DOHH2 (cell line): ENCODE results near the gene SMC4.

Experiments
- H3F3A ChIP-seq: fragments of 200-600 bp; sonication (generic), shearing (Covaris generic); 2 replicates; pipeline ENCODE4 v1.6.0; 2016; ENCODE audit warnings: antibody characterized with exemption, mild to moderate bottlenecking; ENCODE audit not compliant: control insufficient read depth, insufficient read depth
- H3K27ac ChIP-seq: fragments of 200-600 bp; sonication (generic); 2 replicates; pipeline ENCODE4 v1.5.1; 2014; ENCODE audit warnings: low read depth, mild to moderate bottlenecking, low read length, moderate library complexity
- H3K27me3 ChIP-seq: fragments of 200-600 bp; sonication (generic); 2 replicates; pipeline ENCODE4 v1.6.1; 2014; ENCODE audit warnings: mild to moderate bottlenecking, low read length, mixed read lengths; ENCODE audit not compliant: control insufficient read depth
- H3K36me3 ChIP-seq: fragments of 200-600 bp; sonication (generic); 2 replicates; pipeline ENCODE4 v1.6.1; 2014; ENCODE audit warnings: mild to moderate bottlenecking, low read length, moderate library complexity, mixed read lengths; ENCODE audit not compliant: control insufficient read depth
- H3K4me1 ChIP-seq: fragments of 200-600 bp; sonication (generic); 2 replicates; pipeline ENCODE4 v1.6.1; 2014; ENCODE audit warnings: mild to moderate bottlenecking, low read length, mixed read lengths; ENCODE audit not compliant: control insufficient read depth
- H3K4me2 ChIP-seq: fragments of 200-600 bp; sonication (generic); 2 replicates; pipeline ENCODE4 v1.6.0; 2014; ENCODE audit warnings: mild to moderate bottlenecking, low read length, moderate library complexity
- H3K4me3 ChIP-seq: fragments of 200-600 bp; sonication (generic); 2 replicates; pipeline ENCODE4 v1.5.1; 2014; ENCODE audit warnings: mild to moderate bottlenecking, low read length, mixed read lengths
- H3K79me2 ChIP-seq: fragments of 200-600 bp; sonication (generic); 2 replicates; pipeline ENCODE4 v1.6.1; 2014; ENCODE audit warnings: mild to moderate bottlenecking, low read length, mixed read lengths; ENCODE audit not compliant: control insufficient read depth
- H3K9me2 ChIP-seq: fragments of 200-600 bp; sonication (generic); replicated peaks from 2 replicates; pipeline ENCODE4 v1.6.1; 2014; ENCODE audit warnings: mild to moderate bottlenecking, low read length, mixed read lengths; ENCODE audit not compliant: control insufficient read depth
- H3K9me3 ChIP-seq: fragments of 200-600 bp; sonication (generic); 2 replicates; pipeline ENCODE4 v1.6.1; 2014; ENCODE audit warnings: antibody characterized with exemption, low read length, mixed read lengths; ENCODE audit not compliant: control insufficient read depth, insufficient read depth
- H4K20me1 ChIP-seq: fragments of 200-600 bp; sonication (generic); 2 replicates; pipeline ENCODE4 v1.6.0; 2014; ENCODE audit warnings: low read depth, mild to moderate bottlenecking, antibody characterized with exemption, low read length, moderate library complexity; ENCODE audit not compliant: control insufficient read depth, insufficient read depth
- EZH2phosphoT487 ChIP-seq: fragments of 200-600 bp; sonication (generic); IDR thresholded peaks from 2 replicates; pipeline ENCODE4 v1.6.1; 2017; ENCODE audit warnings: borderline replicate concordance, mild to moderate bottlenecking, antibody characterized with exemption, low read length, moderate library complexity, mixed read lengths
- TF ChIP-seq, protein P1 (sequence below): fragments of 200-600 bp; sonication (generic); IDR thresholded peaks from one replicate; pipeline ENCODE4 v1.5.1; 2014; ENCODE audit warnings: antibody characterized with exemption, mild to moderate bottlenecking, low read depth, low read length; ENCODE audit not compliant: poor library complexity, severe bottlenecking

SMC4 gene

DNA sequence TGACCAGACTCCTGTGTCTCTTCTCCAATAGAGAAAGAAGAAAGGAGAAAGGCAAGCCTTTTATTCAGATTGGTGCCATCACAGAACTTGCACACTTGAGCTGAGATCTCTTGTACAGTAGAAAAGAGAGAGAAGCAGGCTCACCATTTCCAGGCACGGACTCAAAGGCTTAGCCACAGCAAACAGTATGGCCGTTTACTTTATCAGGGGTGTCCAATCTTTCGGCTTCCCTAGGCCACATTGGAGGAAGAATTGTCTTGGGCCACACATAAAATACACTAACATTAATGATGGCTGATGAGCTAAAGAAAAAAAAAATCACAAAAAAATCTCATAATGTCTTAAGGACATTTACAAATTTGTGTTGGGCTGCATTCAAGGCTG is 5.4 kb upstream of the SMC4 start:
- H3K4me1 ChIP-seq = peaks cover 44% of the 10 kb centered on the region
- peaks cover 88% of the 10 kb centered on the region for H3K79me2 ChIP-seq

GRCh38 chr3:160395297-160395696 is 4.2 kb upstream of the SMC4 start:
- H3F3A ChIP-seq = no peaks in the 10 kb centered on the region

More for the DNA sequence above, 5.4 kb upstream of the SMC4 start:
- Histone ChIP-seq H3K9me2 (no peaks in the 10 kb centered on the region), H3K4me2 (no peak overlapping the region), H3K36me3 (peaks cover 15% of the 10 kb centered on the region), H3K9me3 (no peaks in the 10 kb centered on the region), H3K4me3 (no peak overlapping the region), H3K27ac (no peak overlapping the region), H3F3A (no peaks in the 10 kb centered on the region), H4K20me1 (no peaks in the 10 kb centered on the region), H3K27me3 (no peaks in the 10 kb centered on the region)
- TF ChIP-seq EZH2phosphoT487 = no peak
- TF ChIP-seq, protein P1, sequence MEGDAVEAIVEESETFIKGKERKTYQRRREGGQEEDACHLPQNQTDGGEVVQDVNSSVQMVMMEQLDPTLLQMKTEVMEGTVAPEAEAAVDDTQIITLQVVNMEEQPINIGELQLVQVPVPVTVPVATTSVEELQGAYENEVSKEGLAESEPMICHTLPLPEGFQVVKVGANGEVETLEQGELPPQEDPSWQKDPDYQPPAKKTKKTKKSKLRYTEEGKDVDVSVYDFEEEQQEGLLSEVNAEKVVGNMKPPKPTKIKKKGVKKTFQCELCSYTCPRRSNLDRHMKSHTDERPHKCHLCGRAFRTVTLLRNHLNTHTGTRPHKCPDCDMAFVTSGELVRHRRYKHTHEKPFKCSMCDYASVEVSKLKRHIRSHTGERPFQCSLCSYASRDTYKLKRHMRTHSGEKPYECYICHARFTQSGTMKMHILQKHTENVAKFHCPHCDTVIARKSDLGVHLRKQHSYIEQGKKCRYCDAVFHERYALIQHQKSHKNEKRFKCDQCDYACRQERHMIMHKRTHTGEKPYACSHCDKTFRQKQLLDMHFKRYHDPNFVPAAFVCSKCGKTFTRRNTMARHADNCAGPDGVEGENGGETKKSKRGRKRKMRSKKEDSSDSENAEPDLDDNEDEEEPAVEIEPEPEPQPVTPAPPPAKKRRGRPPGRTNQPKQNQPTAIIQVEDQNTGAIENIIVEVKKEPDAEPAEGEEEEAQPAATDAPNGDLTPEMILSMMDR = no peak

GRCh38 chr3:160398820-160399124 is 678 bp upstream of the SMC4 start:
- H3K79me2 ChIP-seq = peaks cover 97% of the 10 kb centered on the region
- H3K4me2 ChIP-seq = peak overlapping the region; percentile 78
- H3K27ac ChIP-seq = peak overlapping the region; percentile 87
- H3K27me3 ChIP-seq = no peaks in the 10 kb centered on the region
- H3F3A ChIP-seq = peaks cover 12% of the 10 kb centered on the region
- H3K4me1 ChIP-seq = peaks cover 55% of the 10 kb centered on the region
- TF ChIP-seq EZH2phosphoT487 = no peak
- TF ChIP-seq, protein P1 = no peak
- peaks cover 47% of the 10 kb centered on the region for H3K36me3 ChIP-seq
- no peaks in the 10 kb centered on the region for H3K9me3 ChIP-seq
- H3K4me3 ChIP-seq = peak overlapping the region; percentile 91
- H4K20me1 ChIP-seq = peaks cover 31% of the 10 kb centered on the region
- no peaks in the 10 kb centered on the region for H3K9me2 ChIP-seq

More at GRCh38 chr3:160395297-160395696, 4.2 kb upstream of the SMC4 start:
- Histone ChIP-seq H3K4me3 (peak overlapping the region; percentile 25), H3K9me2 (no peaks in the 10 kb centered on the region), H3K36me3 (peaks cover 23% of the 10 kb centered on the region), H3K79me2 (peaks cover 96% of the 10 kb centered on the region), H3K27me3 (no peaks in the 10 kb centered on the region), H3K27ac (peak overlapping the region; percentile 8; the same call in 1 of the 2 replicates), H3K9me3 (no peaks in the 10 kb centered on the region), H3K4me2 (peak overlapping the region; percentile 32), H3K4me1 (peaks cover 44% of the 10 kb centered on the region), H4K20me1 (no peaks in the 10 kb centered on the region)
- no peak for TF ChIP-seq EZH2phosphoT487
- TF ChIP-seq, protein P1 = no peak

DNA sequence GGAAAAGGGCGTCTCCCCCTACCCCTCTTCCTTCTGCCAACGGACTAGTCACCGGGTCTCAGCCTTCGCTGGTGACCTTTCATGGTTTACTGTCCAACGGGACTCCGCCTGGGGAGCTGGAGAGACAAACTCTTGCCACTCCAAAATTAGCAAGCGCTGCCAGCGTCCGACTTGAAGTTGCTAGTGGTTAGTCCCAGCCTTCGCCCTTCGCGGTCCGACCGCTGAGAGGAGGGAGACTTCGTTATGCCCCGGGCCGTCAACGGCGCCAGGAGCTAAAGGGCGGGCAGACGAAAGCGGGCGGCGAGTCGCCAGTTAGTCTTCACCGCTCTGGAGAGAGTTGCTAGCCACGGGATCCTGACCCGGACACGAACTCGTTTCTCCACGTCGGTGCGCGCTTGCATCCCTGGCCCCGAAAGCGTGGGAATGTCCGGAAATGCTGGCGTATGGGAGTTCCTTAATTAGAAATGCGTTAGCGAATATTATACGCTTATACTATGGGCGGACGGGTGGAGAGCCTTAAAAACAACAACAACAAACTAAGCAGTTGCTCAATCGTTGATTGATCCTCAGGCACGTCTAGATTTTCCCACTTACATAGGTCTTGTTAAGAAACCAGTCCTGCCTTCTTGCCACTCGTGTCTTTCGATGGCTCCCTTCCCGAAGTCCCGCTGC is 716 bp downstream of the SMC4 start:
- Histone ChIP-seq H3K4me3 (peak overlapping the region; percentile 91), H3K27ac (peak overlapping the region; percentile 87), H3F3A (peaks cover 22% of the 10 kb centered on the region), H3K27me3 (no peaks in the 10 kb centered on the region), H3K36me3 (peaks cover 57% of the 10 kb centered on the region), H4K20me1 (peaks cover 43% of the 10 kb centered on the region), H3K9me3 (no peaks in the 10 kb centered on the region), H3K9me2 (no peaks in the 10 kb centered on the region), H3K79me2 (peaks cover 98% of the 10 kb centered on the region), H3K4me1 (peaks cover 60% of the 10 kb centered on the region), H3K4me2 (peak overlapping the region; percentile 78)
- TF ChIP-seq, protein P1 = no peak
- no peak for TF ChIP-seq EZH2phosphoT487
